Measurements from ENCODE around the gene TRPM4.
A peak's percentile ranks its signal among the peaks of the same experiment; 100 is the strongest.
"Not testable (repeated sequence)": the region's sequence is repeated elsewhere in the genome, so short reads cannot be mapped to it uniquely, and the experiment has no call there.

Gene TRPM4

GRCh38 chr19:49157445-49158224, at the start of gene TRPM4:
TRPM4 (plus strand) TSS chr19:49157792; CDS start chr19:49157867, 75 bp downstream.
- no peak for DNase-seq

GRCh38 chr19:49109051-49109450, 48.5 kb upstream of the TRPM4 start:
- DNase-seq: no peak

GRCh38 chr19:49109569-49110233, 47.9 kb upstream of the TRPM4 start:
- DNase-seq: no peak

DNA sequence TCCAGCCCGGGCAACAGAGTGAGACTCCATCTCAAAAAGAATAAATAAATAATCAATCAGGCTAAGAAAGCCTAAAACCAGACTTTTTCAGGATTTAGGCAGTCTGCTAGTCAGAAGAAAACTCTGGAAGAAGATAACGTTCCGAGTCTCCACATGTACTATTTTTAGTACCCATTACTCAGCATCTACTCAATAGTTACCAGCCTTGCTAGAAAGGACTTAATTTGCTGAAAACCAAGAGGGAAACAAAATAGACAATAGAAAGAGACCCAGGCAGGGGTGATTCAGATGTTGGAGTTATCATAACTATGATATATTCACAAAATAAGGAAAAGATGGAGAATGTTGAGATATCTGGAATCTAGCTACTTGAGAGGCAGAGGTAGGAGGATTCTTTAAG, 47.0 kb upstream of the TRPM4 start:
- no peak for DNase-seq

GRCh38 chr19:49111218-49111998, 46.2 kb upstream of the TRPM4 start:
- no peak for DNase-seq

- DNase-seq: peak; percentile 66
These were observed 43.6 kb upstream of the TRPM4 start, which contains the start of gene LIN7B for GRCh38 chr19:49113762-49114629. LIN7B (plus strand) TSS chr19:49114370; CDS start chr19:49114405, 35 bp downstream.

- DNase-seq: peak; percentile 10
These were observed 42.8 kb upstream of the TRPM4 start for GRCh38 chr19:49114630-49115363.

DNA sequence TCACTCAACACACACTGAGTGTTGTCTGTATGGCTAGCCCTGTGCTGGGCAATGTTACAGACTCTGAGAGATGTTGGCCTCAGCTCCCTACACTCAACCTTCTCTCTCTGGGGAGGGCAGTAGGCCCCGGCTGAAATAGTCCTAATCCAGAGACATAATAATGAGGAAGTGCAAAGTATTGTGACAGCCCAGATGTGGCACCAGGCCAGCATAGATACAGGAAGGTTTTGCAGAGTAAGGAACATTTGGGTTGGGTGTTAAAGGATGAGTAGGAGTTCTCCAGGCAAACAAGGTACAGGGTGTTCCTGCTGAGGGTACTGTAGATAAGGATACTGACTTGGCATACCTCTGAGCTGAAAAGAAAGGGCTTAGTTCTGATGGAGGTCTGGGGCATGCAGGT, 41.0 kb upstream of the TRPM4 start:
- DNase-seq: no peak

GRCh38 chr19:49117677-49118564, 39.7 kb upstream of the TRPM4 start:
- no peak for DNase-seq

- peak; percentile 81 for DNase-seq
These were observed 38.8 kb upstream of the TRPM4 start, which contains the start of gene C19orf73 for GRCh38 chr19:49118565-49119410. C19orf73 (minus strand) TSS chr19:49119143; CDS start chr19:49119022, 121 bp downstream.

- no peak for DNase-seq
These were observed 37.9 kb upstream of the TRPM4 start, which contains the start of gene PPFIA3 for GRCh38 chr19:49119411-49120324. PPFIA3 (plus strand) TSS chr19:49119544; CDS start chr19:49127874, 8,330 bp downstream.

DNA sequence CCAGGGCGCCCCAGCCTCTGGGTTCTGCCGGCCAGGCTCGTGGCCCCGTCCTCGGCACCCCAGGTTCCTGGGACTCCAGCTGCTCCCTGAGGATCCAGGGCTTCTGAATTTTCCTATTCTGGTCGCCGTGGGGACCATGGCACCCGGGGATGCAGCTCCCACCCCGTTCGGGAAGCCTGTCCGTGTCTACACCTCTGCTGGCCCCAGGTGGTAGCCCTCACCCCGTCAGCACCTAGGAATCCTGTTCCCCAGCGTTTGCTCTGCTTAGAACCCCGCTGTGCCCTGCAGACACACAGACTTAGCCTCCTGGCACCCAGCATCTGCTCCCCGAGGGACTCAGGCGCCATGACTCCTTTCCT, 37.3 kb upstream of the TRPM4 start:
- DNase-seq: no peak

GRCh38 chr19:49120868-49121267, 36.7 kb upstream of the TRPM4 start:
- no peak for DNase-seq

- DNase-seq: not testable (repeated sequence)
These were observed 35.8 kb upstream of the TRPM4 start for GRCh38 chr19:49121841-49122240.

DNA sequence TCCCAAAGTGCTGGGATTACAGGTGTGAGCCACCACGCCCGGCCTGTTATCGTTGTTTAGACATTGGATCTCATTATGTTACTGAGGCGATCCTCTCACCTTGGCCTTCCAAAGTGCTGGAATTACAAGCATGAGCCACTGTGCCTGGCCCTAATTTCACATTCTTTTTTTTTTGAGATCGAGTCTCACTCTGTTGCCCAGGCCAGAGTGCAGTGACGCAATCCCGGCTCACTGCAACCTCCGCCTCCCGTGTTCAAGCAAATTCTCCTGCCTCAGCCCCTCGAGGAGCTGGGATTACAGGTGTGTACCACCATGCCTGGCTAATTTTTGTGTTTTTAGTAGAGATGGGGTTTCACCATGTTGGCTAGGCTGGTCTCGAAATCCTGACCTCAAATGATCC, 34.3 kb upstream of the TRPM4 start:
- not testable (repeated sequence) for DNase-seq

DNA sequence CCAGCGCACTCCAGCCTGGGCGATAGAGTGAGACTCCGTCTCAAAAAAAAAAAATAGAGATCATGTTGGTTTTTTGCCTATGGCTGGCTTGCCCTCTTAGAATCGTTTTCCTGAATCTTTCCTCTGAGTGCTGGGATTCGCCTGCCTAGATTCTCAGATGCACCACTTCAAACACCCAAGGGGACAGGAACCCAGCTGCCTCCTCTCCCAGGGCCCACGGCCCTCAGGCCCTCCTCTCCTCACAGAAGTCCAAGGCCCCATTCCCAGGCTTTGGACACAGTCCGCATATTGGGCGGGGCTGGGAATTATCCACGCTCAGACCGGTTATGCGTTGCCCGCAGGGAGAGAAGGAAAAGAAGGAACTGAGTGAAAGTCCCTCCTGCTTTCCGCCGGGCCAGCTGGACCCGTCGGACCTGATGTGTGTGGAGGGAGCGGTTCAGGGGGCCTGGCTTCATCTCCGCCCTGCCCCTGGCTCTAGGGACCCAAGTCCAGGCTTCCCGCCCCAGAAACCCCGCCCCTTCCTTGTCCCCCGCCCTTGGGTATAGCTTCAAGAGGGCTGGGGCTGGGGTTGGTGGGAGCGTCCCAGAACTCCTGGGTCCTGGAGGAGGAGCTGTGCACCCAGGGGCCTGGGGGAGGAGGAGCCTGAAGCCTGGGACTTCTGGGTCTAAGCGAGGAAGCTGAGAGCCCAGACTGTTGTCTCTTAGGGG, 32.4 kb upstream of the TRPM4 start:
- DNase-seq: no peak

DNA sequence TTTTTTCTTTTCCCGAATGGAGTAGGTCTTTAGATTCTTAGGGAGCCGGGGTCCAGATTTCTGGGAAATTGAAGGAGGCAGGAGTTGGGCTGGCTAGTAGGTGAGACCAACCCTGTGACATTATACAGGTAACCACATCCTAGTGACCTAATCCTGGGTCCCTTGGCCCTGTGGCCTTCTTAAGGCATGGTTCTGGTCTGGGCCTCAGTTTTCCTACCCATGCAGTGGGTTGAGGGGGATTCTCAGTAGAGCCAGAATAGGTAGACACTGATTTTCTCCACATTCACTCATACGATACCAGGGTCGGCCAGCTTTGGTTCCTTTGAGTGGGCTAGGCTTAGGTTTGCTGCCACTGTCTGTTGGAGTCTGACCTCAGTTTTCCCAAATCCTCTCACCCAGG, 31.0 kb upstream of the TRPM4 start:
- no peak for DNase-seq

DNA sequence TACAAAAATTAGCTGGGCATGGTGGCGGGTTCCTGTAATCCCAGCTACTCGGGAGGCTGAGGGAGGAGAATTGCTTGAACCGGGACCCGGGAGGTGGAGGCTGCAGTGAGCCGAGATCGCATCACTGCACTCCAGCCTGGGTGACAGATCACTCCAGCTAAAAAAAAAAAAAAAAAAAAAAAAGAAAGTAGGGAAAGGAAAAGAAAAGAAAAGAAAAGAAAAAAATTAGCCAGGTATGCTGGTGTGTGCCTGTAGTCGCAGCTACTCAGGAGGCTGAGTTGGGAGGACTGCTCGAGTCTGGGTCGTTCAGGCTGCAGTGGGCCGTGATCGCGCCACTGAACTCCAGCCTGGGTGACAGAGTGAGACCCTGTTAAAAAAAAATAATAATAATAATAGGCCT, 30.4 kb upstream of the TRPM4 start:
- DNase-seq: not testable (repeated sequence)
